Gastrocnemius medialis (tissue), 4 donors: ENCODE data around the gene KMO. TPM values are rescaled to one million over a fixed set of nuclear protein-coding genes. Genes with fewer than 3 reads are reported as not detected.

Source experiments
- ATAC-seq, 2 donors: fragments of 150-250 bp; one replicate each; pipeline ENCODE4 v1.9.1; 2016
- DNase-seq, 2 donors: peaks; one replicate each; pipeline ENCODE4 v3.0.0-alpha.2; 2019
- H3K27ac ChIP-seq, 4 donors: fragments of 200-600 bp; sonication (generic); 1 replicate in 1 of 4; 2 replicates in 3 of 4; pipeline ENCODE4 v1.5.1; 2016 to 2018; ENCODE audit warnings: mild to moderate bottlenecking in 2 of 4, moderate library complexity in 1 of 4
- H3K27me3 ChIP-seq, 3 donors: fragments of 200-600 bp; sonication (generic) in 2 of 3; 1 replicate in 1 of 3; 2 replicates in 2 of 3; pipeline versions ENCODE4 v1.5.1 to v1.6.0; 2016 to 2019; ENCODE audit warnings: mild to moderate bottlenecking in 1 of 3, moderate library complexity in 1 of 3
- H3K36me3 ChIP-seq, 2 donors: fragments of 200-600 bp; sonication (generic) in 1 of 2; one replicate each; pipeline ENCODE4 v1.5.1; 2017 to 2018
- H3K4me1 ChIP-seq, 2 donors: fragments of 200-600 bp; sonication (generic) in 1 of 2; one replicate each; pipeline ENCODE4 v1.5.1; 2016 to 2017; ENCODE audit warnings: mild to moderate bottlenecking in 2 of 2
- H3K4me3 ChIP-seq, 4 donors: fragments of 200-600 bp; sonication (generic) in 3 of 4; 1 replicate in 1 of 4; 2 replicates in 3 of 4; pipeline ENCODE4 v1.5.1; 2016 to 2019; ENCODE audit warnings: mild to moderate bottlenecking in 2 of 4
- H3K9me3 ChIP-seq, 3 donors: fragments of 200-600 bp; sonication (generic) in 2 of 3; 1 replicate in 1 of 3; 2 replicates in 2 of 3; pipeline ENCODE4 v1.5.1; 2016 to 2019
- POLR2A ChIP-seq, 2 donors: fragments of 450-650 bp; IDR thresholded peaks; one replicate each; pipeline ENCODE4 v1.6.1; 2017; ENCODE audit warnings: antibody characterized with exemption in 2 of 2, mild to moderate bottlenecking in 2 of 2, moderate library complexity in 2 of 2
- in situ Hi-C, 4 donors: fragments of 200-750 bp; cut with MboI; loops; one replicate each; pipeline versions ENCODE4 v1.15.0 to v1.8.0; 2017; ENCODE audit warnings: low sequenced_read_pairs in 4 of 4
- intact Hi-C: fragments of 100-400 bp; cut with DNase I; formaldehyde crosslinking; loops from one replicate; pipeline ENCODE4 v1.15.1; 2023; ENCODE audit warnings: low total_unique reads
- total RNA-seq, 4 donors: library from RNA; depleted of rRNA; stranded (reverse); fragments of >200 nt; gene quantifications; one replicate each; pipeline versions ENCODE4 v1.1.0 to v1.2.3, GENCODE V29; 2016
- TF ChIP-seq, protein P1 (sequence below), 5 experiments: fragments of 450-650 bp in 3 of 5; fragments of 200-600 bp in 2 of 5; sonication (generic) in 2 of 5; IDR thresholded peaks in 4 of 5; conservative IDR thresholded peaks in 1 of 5; 1 replicate in 4 of 5; 2 replicates in 1 of 5; pipeline ENCODE4 v1.5.1; 2016 to 2019; ENCODE audit warnings: antibody characterized with exemption in 5 of 5, mild to moderate bottlenecking in 3 of 5, moderate library complexity in 3 of 5

The KMO gene
- total RNA-seq, 4 donors from 2014 or later, result 0.16 TPM; not detected in 3

DNA sequence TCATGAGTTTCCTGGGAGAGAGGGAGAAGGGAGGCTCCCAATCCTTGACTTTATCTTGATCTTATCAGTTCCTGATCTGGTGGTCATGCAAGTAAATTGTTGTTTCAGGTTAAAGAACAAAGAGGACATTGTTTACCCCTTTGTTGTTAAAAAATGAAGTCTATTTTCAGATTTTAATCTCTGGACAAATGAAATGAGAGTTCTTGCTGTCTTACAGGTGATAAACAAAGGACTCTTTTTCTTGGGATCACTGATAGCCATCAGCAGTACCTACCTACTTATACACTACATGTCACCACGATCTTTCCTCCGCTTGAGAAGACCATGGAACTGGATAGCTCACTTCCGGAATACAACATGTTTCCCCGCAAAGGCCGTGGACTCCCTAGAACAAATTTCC, 59.6 kb downstream of the KMO start:
- H3K27ac ChIP-seq, result no peak overlapping the region
- no peak overlapping the region for H3K4me3 ChIP-seq
- TF ChIP-seq, protein P1, sequence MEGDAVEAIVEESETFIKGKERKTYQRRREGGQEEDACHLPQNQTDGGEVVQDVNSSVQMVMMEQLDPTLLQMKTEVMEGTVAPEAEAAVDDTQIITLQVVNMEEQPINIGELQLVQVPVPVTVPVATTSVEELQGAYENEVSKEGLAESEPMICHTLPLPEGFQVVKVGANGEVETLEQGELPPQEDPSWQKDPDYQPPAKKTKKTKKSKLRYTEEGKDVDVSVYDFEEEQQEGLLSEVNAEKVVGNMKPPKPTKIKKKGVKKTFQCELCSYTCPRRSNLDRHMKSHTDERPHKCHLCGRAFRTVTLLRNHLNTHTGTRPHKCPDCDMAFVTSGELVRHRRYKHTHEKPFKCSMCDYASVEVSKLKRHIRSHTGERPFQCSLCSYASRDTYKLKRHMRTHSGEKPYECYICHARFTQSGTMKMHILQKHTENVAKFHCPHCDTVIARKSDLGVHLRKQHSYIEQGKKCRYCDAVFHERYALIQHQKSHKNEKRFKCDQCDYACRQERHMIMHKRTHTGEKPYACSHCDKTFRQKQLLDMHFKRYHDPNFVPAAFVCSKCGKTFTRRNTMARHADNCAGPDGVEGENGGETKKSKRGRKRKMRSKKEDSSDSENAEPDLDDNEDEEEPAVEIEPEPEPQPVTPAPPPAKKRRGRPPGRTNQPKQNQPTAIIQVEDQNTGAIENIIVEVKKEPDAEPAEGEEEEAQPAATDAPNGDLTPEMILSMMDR (IDR thresholded peaks at IDR 0.05 in 4 of 5, conservative IDR thresholded peaks at IDR 0.05 in 1 of 5), result no peak
- in situ Hi-C loops (no loop called here), intact Hi-C loops (no loop called here)
- no peaks in the 10 kb centered on the region for H3K9me3 ChIP-seq
- H3K4me1 ChIP-seq, result no peaks in the 10 kb centered on the region
- ATAC-seq (no peak), DNase-seq (no peak)
- no peaks in the 10 kb centered on the region for H3K27me3 ChIP-seq
- no peaks in the 10 kb centered on the region for H3K36me3 ChIP-seq

DNA sequence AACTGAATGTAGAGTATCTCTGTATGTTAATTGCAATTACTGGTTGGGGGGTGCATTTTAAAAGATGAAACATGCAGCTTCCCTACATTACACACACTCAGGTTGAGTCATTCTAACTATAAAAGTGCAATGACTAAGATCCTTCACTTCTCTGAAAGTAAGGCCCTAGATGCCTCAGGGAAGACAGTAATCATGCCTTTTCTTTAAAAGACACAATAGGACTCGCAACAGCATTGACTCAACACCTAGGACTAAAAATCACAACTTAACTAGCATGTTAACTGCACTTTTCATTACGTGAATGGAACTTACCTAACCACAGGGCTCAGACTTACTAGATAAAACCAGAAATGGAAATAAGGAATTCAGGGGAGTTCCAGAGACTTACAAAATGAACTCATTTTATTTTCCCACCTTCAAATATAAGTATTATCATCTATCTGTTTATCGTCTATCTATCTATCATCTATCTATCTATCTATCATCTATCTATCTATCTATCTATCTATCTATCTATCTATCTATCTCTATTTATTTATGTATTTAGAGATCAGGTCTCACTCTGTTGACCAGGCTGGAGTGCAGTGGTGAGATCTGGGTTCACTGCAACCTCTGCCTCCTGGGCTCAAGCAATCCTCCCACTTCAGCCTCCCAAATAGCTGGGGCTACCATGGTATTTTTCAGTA, 60.2 kb downstream of the KMO start:
- in situ Hi-C loops (no loop called here), intact Hi-C loops (no loop called here)

DNA sequence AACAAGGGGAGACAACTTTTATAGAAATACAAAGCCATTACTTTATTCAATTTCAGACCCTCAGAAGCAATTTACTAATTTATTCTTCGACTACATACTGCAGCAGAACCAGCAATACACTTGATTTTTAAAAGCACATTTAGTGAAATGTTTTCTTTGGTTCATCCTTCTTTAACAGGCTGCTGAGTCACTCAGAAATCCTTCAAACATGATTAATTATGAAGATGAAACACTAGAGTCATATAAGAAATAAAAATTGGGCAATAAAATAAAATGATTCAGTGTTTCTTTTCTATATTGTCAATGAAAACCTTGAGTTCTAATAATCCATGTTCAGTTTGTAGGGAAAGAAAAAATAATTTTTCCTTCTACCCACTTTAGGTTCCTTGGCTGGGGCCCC, 61.0 kb downstream of the KMO start:
- Histone ChIP-seq H3K36me3 (no peaks in the 10 kb centered on the region), H3K9me3 (no peaks in the 10 kb centered on the region), H3K4me1 (no peaks in the 10 kb centered on the region), H3K4me3 (no peak overlapping the region), H3K27me3 (no peaks in the 10 kb centered on the region), H3K27ac (no peak overlapping the region)
- DNase-seq (no peak), ATAC-seq (no peak)
- in situ Hi-C loops (no loop called here), intact Hi-C loops (no loop called here)
- TF ChIP-seq, protein P1 (IDR thresholded peaks at IDR 0.05 in 4 of 5, conservative IDR thresholded peaks at IDR 0.05 in 1 of 5), result no peak
- no peak for TF ChIP-seq POLR2A (IDR thresholded peaks at IDR 0.05)

More for the DNA sequence above, 60.2 kb downstream of the KMO start:
- no peak overlapping the region for H3K27ac ChIP-seq
- ATAC-seq (no peak), DNase-seq (no peak)
- H3K36me3 ChIP-seq, result no peaks in the 10 kb centered on the region
- H3K4me3 ChIP-seq, result no peak overlapping the region
- TF ChIP-seq, protein P1 (IDR thresholded peaks at IDR 0.05 in 4 of 5, conservative IDR thresholded peaks at IDR 0.05 in 1 of 5), result no peak
- no peak for TF ChIP-seq POLR2A (IDR thresholded peaks at IDR 0.05)
- H3K27me3 ChIP-seq, result no peaks in the 10 kb centered on the region
- no peaks in the 10 kb centered on the region for H3K4me1 ChIP-seq
- H3K9me3 ChIP-seq, result no peaks in the 10 kb centered on the region

DNA sequence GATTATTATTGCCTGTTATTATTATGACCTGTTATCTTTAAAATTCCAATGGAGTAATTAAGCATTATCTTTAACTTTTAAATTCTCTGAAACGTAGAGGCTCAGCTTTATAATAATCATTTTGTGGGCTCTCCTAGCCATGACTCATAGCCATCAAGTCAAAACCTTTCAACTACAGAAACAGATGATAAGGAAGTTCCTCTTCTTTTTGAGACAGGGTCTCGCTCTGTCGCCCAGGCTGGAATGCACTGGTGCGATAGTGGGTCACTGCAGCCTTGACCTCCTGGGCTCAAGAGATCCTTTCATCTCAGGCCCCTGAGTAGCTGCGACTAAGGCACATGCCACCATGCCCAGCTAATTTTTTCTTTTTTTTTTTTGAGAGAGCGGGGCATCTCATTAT, 64.5 kb downstream of the KMO start:
- ATAC-seq (no peak), DNase-seq (no peak)
- H3K27me3 ChIP-seq, result no peaks in the 10 kb centered on the region
- H3K36me3 ChIP-seq, result no peaks in the 10 kb centered on the region
- H3K4me1 ChIP-seq, result no peaks in the 10 kb centered on the region
- no peak overlapping the region for H3K27ac ChIP-seq
- in situ Hi-C loops, result no loop called here
- no peak overlapping the region for H3K4me3 ChIP-seq
- no peaks in the 10 kb centered on the region for H3K9me3 ChIP-seq
- intact Hi-C loops, result no loop called here
- no peak for TF ChIP-seq POLR2A (IDR thresholded peaks at IDR 0.05)

DNA sequence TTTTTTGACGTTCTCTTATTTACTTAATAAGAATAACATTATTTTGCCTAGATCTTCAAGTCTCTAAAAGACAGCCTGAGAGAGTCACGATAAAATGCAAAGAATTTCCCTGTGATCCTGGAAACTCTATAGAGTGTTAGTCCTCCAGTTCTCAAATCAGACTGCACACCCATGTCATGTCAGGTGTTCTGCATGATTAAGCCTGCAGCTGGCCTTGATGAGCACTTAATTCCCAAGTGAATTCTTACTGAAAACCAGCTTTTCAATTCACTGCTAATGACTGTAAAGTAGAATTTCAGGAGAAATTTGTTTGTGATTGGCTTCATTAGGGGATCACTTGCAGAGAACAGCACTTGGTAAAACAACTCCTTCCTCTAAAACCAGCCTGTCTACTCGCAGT, 66.1 kb downstream of the KMO start:
- TF ChIP-seq, protein P1 (IDR thresholded peaks at IDR 0.05 in 4 of 5, conservative IDR thresholded peaks at IDR 0.05 in 1 of 5), result no peak
- TF ChIP-seq POLR2A (IDR thresholded peaks at IDR 0.05), result no peak
- in situ Hi-C loops, result no loop called here

More for the DNA sequence above, 66.1 kb downstream of the KMO start:
- intact Hi-C loops, result no loop called here
- no peak for DNase-seq
- no peaks in the 10 kb centered on the region for H3K9me3 ChIP-seq
- no peaks in the 10 kb centered on the region for H3K4me1 ChIP-seq
- no peak overlapping the region for H3K4me3 ChIP-seq
- ATAC-seq, result no peak
- no peaks in the 10 kb centered on the region for H3K36me3 ChIP-seq
- no peak overlapping the region for H3K27ac ChIP-seq
- no peaks in the 10 kb centered on the region for H3K27me3 ChIP-seq
